VCaP (cell line): ENCODE results near the gene WNK2.

ENCODE experiments used
- H3K27ac ChIP-seq: fragments of 450-650 bp; 2 replicates; pipeline ENCODE4 v1.5.1; 2017
- CTCF ChIP-seq: fragments of 450-650 bp; conservative IDR thresholded peaks from 2 replicates; pipeline ENCODE4 v1.5.1; 2017; ENCODE audit warnings: mild to moderate bottlenecking, moderate library complexity

WNK2 gene

DNA sequence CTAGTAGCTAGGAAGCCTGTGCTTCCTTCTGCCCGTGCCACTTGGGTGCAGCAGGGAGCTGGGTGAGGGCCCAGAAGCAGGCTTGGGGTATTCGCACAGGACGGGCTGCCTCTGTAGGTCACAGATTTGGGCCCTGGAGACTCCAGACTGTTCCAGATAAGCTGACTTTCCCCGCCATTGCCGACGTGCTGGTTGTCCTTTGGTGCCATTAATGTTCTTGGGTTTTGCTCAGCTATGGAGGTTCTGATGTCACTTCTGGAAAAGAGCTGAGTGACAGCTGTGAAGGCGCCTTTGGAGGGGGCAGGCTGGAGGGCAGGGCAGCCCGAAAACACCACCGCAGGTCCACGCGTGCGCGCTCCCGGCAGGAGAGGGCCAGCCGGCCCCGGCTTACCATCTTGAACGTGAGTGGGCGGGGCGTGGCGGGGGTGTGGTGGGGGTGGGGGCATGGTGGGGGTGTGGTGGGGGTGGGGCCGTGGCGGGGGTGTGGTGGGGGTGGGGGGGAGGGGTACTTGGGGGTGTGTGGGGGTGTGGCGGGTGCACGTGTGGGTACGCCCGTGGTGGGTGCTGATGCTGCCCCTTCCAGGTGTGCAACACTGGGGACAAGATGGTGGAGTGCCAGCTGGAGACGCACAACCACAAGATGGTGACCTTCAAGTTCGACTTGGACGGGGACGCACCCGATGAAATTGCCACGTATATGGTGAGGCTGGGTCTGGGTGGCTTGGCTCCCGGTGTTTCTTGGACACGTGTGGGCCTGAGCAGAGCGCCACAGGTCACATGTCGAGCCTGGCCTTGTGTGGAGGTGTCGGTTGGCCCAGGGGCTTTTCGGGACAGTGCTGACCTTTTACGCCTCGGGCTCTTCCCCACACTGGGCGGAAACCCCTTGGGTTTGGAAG is 79.6 kb downstream of the WNK2 start:
- TF ChIP-seq CTCF = no peak
- H3K27ac ChIP-seq = peak overlapping the region; percentile 47; the same call in 1 of the 2 replicates

DNA sequence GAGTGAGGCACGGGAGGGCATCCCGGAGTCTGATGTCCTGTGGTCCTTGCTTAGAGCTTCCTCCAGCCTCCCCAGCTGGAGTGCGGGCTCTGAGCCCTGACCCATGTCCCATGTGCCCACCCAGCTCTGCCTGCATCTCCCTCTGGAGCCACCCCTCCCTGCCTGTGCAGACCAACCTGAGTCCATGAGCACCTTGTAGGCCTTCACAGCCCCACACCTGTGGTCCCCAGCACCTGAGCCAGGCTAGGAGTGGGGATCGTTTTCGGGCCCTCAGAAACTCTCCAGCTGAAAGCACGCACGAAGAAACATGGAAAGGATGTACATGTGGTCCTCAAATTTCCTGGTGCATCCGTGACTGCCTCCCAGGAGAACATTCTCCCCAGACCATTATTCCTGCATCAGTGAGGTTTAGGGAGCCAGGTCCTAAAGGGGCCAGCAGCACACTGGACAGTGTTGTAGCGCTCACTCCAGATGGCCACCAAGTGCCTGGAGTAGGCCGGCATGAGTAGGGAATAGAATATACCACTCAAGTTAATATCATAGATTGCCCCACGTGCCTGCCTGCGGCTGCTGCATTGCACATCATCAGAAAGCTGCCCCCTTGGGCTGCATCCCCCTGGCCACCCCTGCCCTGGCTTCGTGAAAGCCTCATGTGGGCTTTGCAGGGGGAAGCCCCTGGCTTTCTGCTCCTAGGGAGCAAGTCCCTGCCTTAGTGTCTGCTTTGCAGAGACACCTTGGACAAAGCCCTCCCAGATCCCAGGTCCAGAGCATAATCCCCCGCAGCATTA is 80.6 kb downstream of the WNK2 start:
- H3K27ac ChIP-seq = no peak overlapping the region

GRCh38 chr9:93265301-93265971 is 81.5 kb downstream of the WNK2 start:
- H3K27ac ChIP-seq = no peak overlapping the region
- no peak for TF ChIP-seq CTCF

More for the DNA sequence above, 80.6 kb downstream of the WNK2 start:
- TF ChIP-seq CTCF = no peak

GRCh38 chr9:93265972-93266371 is 82.0 kb downstream of the WNK2 start:
- no peak for TF ChIP-seq CTCF
- H3K27ac ChIP-seq = no peak overlapping the region

GRCh38 chr9:93266521-93267001 is 82.6 kb downstream of the WNK2 start:
- no peak for TF ChIP-seq CTCF
- no peak overlapping the region for H3K27ac ChIP-seq

DNA sequence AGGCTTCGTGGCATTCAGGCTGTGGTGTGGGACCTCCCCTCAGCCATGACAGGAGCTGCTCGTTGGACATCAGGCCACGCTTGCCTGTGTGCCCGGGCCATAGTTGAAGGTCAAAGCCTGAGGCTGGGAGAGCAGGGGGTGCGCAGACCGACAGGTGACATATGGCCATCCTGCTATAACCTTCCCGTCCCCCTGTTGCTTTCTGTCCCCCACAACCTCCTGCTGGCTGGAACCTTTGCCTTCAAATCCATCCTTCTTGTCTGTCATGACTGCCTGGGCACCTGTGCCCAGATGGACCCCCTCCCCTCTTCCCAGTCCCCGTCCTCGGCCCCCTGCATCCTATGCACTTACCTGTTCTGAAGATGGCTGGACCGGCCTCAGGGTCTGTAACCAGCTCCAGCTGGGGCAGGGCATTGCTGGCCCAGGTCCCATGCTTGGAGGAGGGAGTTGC is 83.2 kb downstream of the WNK2 start:
- no peak overlapping the region for H3K27ac ChIP-seq
- TF ChIP-seq CTCF = no peak
